GM19452 (cell line): Measurements from ENCODE around the gene SPG7.
"Not testable (repeated sequence)": the region's sequence is repeated elsewhere in the genome, so short reads cannot be mapped to it uniquely, and the experiment has no call there.

ENCODE experiments used
- ATAC-seq: cut with Tn5 transposase; IDR thresholded peaks from one replicate; pipeline ENCODE4 v1.9.1; 2021; ENCODE audit not compliant: unreplicated experiment

Gene SPG7

DNA sequence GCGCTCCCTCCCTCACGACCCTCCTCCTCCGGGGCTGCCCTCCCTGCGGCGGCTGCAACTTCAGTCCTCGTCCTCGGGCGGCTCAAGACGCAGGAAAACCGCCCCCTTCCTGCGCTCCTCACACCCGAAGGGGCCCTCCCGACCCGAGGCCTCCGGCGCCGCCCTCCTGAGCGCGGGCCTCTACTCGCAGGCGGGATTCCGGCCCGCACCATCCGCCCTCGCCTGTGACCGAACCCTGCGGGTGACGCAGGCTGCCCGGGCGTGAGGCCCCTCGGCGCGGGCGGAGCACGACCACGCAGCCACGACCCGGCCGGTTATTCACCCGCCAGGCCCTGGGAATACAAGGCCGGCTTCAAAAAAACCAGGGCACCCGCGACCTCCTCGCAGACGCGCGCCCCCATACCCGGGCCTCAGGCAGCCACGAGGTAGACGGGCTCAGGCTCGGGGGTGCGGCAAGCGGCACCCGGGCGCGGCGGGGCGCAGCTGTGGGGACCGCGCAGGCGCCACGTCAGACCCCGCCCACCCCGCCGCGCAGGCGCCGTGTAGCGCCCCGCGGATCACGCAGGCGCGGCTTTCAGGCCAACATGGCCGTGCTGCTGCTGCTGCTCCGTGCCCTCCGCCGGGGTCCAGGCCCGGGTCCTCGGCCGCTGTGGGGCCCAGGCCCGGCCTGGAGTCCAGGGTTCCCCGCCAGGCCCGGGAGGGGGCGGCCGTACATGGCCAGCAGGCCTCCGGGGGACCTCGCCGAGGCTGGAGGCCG is at the start of gene SPG7:
Gene SPG7 (plus strand): TSS at position 570 of the 757 bp plus-strand sequence. CDS start 15 bp downstream, at position 585.
- ATAC-seq = peak; percentile 68

DNA sequence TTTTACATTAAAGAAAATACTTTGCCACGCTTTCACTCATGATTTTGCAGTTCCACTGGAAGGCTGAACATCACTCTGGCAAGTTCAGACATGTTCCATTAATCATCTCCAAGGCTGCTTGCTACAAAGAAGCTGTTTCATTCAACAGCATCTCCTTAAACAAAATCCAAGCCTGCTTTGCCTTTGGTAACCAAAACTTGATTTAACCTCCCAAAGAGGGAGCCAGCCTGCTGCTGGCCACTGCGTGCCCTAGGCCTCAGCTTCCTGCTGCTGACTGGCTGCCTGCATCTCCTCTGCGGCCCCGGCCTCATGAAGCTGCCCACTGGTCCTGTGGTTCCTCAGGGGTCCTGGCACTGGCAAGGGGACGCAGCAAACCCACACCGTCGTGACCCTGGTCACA is 49.7 kb upstream of the SPG7 start:
- ATAC-seq = no peak

DNA sequence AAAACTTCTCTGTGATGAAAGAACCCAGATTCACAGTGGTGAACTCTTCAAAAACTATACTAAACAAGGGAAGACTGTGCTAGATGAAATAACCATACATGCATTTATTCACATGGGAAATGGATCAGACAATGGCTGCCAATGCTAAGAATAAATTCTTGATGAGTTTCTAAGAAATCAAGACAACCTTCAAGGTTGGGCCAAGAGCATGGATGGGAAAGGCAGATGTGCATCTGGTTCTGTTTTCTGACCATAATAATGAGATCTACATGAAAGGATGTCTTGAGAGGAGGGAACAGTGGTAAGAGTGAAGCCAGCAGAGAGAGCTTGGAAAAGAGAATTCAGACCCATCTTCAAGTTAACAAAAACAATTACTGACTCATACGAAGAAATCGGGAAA is 49.2 kb upstream of the SPG7 start:
- ATAC-seq = no peak

- ATAC-seq = no peak
These were observed 47.6 kb upstream of the SPG7 start for GRCh38 chr16:89460556-89460955.

DNA sequence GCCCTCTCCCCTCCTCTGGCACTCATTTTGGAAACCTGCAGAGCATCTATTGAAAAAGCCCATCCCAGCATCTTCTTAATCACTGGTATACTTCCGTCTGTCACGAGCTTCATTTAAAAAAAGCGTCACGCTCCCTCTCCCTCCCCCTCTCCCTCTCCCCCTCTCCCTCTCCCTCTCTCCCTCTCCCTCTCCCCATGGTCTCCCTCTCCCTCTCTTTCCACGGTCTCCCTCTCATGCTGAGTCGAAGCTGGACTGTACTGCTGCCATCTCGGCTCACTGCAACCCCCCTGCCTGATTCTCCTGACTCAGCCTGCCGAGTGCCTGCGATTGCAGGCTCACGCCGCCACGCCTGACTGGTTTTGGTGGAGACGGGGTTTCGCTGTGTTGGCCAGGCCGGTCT is 46.3 kb upstream of the SPG7 start:
- ATAC-seq = not testable (repeated sequence)

DNA sequence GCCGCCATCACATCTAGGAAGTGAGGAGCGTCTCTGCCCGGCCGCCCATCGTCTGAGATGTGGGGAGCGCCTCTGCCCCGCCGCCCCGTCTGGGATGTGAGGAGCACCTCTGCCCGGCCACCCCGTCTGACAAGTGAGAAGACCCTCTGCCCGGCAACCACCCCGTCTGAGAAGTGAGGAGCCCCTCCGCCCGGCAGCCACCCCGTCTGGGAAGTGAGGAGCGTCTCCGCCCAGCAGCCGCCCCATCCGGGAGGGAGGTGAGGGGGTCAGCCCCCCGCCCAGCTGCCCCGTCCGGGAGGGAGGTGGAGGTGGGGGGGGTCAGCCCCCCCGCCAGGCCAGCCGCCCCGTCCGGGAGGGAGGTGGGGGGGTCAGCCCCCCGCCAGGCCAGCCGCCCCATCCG is 45.6 kb upstream of the SPG7 start:
- ATAC-seq = not testable (repeated sequence)

GRCh38 chr16:89463312-89463711 is 44.9 kb upstream of the SPG7 start:
- ATAC-seq = not testable (repeated sequence)

DNA sequence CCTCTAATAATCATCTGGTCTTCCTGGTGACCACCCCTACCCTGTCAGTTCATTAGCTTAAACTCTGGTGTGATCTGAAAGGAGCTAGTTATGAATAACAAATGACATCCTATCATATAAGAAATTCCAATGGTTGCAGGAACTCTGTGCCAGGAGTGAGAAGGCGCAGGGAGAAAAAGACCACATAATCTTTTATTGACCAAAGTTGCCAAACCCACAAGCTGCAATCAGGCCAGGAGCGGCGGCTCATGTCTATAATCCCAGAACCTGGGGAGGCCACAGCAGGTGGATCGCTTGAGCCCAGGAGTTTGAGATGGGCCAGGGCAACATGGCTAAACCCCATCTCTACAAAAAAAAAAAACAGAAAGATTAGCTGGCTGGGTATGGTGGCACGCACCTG is 41.3 kb upstream of the SPG7 start:
- ATAC-seq = no peak

DNA sequence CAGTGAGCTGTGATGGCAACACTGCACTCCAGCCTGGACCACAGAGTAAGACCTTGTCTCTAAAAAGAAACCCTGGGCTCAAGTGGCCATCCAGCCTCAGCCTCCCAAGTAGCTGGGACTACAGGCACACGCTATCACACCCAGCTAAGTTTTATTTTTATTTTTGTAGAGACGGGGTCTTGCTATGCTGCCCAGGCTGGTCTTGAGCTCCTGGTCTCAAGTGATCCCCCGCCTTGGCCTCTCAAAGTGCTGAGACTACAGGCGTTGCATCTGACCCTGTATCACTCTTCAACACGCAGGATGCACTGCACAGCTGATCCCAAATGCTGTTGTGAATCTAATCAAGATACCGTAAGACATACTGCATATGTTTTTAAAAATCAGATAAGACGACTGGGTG is 40.8 kb upstream of the SPG7 start:
- no peak for ATAC-seq

DNA sequence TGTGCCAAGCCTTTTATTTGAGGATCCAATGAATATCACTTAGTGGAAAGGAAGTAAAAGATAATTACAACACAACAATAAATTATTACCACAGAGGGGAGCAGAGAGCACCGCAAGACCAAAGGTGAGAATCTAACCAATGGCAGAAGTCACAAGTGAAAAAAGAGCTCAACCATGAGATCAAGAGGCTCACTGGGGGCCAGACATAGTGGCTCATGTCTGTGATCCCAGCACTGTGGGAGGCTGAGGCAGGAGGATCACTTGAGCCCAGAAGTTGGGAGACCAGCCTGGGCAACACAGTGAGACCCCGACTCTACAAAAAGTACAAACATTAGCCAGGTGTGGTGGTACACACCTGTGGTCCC is 35.5 kb upstream of the SPG7 start:
- ATAC-seq = no peak

DNA sequence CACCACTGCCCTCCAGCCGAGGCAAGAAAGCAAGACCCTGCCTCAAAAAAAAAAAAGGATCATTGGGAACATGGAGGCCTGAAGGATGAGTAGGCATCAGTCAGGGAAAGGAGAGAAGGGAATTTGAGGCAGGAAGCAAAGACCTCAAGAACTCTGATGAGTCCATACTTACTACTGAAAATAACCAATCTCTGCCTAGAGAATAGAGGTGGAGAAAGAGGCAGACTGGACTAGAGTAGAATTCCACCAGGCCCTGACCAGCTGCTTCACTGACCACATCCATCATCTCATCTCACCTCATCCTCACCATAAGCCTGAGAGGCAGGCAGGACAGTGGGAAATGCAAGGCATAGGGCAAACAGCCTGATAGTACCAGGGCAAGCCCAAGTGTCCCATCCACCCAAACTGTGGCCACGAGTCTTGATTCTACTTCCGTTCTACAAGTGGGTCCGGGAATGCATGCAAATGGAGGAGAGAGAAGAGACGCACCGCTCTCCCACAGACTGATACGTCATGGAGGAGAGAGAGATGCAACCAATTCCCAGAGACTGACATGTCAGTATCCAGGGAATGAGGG is 35.0 kb upstream of the SPG7 start:
- no peak for ATAC-seq

GRCh38 chr16:89473791-89474414 is 34.3 kb upstream of the SPG7 start:
- no peak for ATAC-seq

DNA sequence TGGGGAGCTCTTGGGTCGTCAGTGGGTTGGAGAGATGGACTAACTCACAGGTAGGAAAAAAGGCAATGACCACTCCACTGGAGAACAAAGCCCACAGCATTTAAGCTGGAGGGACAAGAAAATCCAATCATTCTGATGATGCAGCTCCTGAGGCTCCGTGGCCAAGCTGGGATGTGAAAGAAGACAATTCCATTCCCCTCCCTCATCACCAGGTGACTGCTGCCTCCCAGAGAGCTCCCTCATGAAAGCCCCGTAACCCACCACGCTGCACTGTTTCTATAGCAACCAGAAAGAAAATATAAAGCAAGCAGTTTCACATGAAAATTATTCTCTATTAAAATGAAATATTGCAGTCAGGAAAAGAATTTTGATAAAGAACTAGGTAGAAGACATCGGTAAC is 33.1 kb upstream of the SPG7 start:
- ATAC-seq = no peak

GRCh38 chr16:89476379-89476778 is 31.8 kb upstream of the SPG7 start:
- ATAC-seq = no peak

DNA sequence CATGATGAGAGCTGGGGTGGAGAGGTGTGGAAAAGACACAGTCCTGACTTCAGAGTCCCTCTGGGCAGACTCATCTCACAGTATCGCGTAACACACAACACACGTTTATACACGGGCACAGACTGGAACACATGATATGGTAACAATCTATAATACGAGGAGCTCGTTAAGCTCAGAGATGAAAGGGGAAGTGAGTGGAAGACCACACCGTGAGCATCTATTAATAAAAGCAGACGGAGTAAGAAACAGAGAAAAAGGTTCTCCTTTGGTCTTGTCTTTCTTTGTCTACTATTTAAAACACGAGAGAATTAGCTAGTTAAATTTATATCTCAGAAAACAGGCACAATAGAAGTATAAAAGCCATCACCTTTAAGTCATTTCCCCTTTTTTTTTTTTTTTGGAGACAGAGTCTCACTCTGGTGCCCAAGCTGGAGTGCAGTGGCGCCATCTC is 31.4 kb upstream of the SPG7 start:
- peak; percentile 55 for ATAC-seq

DNA sequence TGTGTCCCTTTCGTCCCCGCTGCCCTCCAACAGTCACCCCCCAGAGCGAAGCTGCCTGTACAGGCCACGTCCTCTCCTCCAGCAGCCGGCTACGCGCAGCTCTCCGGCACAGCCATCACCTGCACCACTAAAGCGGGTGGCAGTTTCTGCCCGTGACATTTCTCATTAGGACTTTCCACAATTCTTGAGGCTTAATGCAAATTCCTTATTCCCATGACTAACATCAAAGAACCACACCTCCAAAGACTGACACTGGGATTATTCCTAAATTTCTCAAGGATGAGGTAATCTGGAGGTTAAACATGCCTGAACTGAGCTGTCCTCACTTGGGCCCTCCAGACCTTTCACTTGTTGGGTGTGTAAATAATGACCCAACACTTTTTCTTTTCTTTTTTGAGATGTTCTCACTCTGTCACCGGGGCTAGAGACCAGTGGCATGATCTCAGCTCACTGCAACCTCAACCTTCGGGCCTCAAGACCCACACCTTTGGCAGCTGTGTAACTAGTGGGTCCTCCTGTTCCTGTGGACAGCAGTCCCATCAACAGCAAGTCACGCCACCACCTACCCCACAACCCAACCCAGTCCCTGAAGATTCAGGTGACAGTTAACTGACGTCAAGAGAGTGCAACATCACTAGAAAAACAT is 29.5 kb upstream of the SPG7 start:
- no peak for ATAC-seq

- ATAC-seq = no peak
These were observed 26.7 kb upstream of the SPG7 start for GRCh38 chr16:89481356-89481955.

DNA sequence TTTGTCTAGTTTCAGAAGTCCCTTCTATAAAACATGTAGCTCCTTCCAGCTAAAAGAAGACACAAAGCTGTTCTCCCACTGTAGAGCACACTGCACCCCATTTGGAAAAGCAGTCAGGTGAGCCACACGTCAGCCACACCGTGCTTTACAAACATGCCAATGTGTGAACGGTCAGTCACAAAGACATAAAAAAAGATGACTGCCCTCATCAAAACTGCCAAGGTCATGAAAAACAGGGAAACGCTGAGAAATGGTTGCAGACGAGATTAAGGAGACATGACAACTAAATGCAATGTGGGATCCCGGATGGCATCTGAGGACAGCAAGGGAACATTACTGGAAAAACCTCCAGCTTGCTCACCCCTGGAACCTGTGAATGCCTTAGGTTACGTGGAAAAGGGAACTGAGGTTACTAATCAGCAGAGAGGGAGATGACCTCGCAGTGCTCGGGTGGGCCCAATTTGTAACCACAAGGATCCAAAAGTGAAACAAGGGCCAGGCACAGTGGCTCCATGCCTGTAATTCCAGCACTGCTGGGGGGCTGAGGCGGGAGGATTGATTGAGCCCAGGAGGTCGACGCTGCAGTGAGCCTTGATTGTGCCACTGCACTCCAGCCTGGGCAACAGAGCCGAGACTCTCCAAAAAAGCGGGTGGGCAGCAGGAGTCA is 25.9 kb upstream of the SPG7 start:
- no peak for ATAC-seq

DNA sequence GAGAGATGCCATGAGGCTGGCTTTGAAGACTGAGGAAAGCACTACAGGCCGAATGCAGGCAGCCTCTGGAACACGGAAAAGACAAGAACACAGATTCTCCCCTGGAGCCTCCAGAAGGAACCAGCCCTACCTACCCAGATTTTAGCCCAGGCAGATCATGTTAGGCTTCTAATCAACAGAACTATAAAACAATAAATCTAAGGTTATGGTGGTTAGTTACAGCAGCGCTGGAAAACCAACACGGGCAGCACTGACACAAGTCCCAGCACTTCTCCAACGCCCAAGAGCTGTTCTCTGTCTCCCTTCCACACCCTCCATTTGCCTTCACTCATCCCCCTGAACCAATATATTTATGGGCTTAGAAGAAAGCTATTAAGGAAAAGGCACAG is 25.4 kb upstream of the SPG7 start:
- ATAC-seq = no peak

- ATAC-seq = no peak
These were observed 24.1 kb upstream of the SPG7 start for GRCh38 chr16:89484041-89484501.
